GM21447 (cell line): ENCODE results near the gene RELN.

Experiments
- ATAC-seq: cut with Tn5 transposase; IDR thresholded peaks from one replicate; pipeline ENCODE4 v1.9.1; 2021; ENCODE audit not compliant: unreplicated experiment

The RELN gene

DNA sequence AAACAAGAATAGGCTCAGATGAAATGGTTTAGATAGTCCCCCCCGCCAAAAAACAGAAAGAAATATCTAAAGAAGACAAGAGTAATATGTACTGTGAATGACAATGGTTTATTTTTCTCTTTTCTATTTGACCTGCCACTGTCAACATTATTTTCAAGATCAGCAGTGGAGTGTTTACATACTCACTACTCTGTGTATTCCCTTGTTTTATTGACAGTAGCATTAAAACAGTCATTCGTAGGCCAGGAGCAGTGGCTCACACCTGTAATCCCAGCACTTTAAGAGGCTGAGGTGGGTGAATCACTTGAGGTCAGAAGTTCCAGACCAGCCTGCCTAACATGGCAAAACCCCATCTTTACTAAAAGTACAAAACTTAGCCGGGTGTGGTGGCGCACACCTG lies 298.2 kb downstream of the RELN start:
- ATAC-seq, result no peak

DNA sequence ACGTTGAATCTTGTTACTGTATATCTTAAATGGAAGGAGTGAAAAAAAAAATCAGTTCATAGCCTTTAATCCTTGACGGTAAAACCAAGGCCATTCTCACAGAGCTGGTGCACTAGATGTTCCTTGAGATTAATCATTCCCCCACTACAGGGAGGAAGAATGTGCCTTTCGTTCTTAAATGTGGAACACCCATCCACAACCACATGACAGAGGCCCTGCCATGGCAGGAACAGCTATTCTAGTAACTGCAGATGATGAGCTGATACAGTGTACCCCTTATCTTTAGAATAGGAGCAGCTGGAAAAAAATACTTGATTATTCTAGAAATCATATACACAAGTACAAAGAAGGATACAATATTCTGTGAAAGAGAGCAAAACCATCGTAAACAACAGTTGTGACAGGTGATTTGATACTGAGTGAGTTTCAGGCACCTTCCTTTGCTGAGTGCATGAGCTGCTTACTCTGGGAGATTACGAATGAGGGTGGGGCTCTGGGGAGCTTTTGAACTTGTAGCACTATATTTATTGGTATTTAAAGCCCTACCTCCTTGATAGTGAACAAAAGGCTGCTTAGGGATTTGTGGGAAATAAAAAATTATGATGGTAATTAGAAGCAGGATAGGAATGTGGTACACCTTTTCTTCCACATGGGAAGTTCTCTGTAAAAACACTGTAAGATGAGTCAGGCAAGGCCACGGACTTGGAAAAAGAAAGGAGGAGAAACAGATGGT lies 299.1 kb downstream of the RELN start:
- no peak for ATAC-seq

GRCh38 chr7:103689255-103689654 lies 300.2 kb downstream of the RELN start:
- no peak for ATAC-seq

- ATAC-seq, result no peak
These were observed 301.5 kb downstream of the RELN start for GRCh38 chr7:103687951-103688350.

- ATAC-seq, result no peak
These were observed 302.2 kb downstream of the RELN start for GRCh38 chr7:103687272-103687671.

DNA sequence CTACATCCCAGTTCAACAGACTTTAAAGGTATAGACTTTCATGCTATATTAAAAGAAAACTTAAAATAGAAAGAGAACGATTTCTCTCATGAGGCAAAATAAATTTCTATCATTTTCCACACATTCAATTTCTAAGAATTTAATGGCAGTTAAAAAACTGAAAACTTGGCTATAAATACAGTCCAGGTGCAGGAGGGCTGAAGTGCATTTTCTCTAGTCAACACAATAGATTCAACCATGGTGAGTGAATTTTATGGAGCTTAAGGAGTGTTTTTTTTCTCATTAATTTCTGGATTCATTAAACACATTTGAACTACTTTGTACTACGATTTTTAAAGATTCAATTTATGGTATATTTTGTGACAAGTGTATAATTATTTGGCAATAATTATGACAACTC lies 302.7 kb downstream of the RELN start:
- ATAC-seq, result no peak

DNA sequence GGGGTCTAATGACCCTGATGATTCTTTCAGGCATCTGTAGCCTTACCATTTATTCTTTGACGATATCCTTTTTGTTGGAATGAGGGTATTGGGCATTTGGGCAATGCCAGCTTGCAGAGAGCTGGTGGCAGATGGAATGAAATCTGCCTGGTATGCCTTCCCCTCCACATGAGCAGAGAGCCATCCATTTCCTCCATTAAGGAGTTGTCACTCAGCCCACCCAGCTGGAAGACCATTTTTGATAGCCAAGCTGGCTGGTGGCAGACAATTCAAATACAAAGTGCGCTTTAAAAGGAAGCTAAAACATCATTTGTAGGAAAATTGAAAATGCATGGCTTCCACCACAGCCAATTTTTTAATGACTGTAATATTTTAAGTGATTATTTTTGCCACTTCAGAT lies 303.4 kb downstream of the RELN start:
- ATAC-seq, result no peak

GRCh38 chr7:103685646-103686045 lies 303.8 kb downstream of the RELN start:
- no peak for ATAC-seq

- ATAC-seq, result no peak
These were observed 306.1 kb downstream of the RELN start for GRCh38 chr7:103683348-103683747.

GRCh38 chr7:103680161-103681144 lies 309.0 kb downstream of the RELN start:
- no peak for ATAC-seq

GRCh38 chr7:103679151-103680132 lies 310.0 kb downstream of the RELN start:
- ATAC-seq, result no peak

GRCh38 chr7:103668279-103668941 lies 321.0 kb downstream of the RELN start:
- ATAC-seq, result no peak

GRCh38 chr7:103666326-103666725 lies 323.1 kb downstream of the RELN start:
- ATAC-seq, result no peak

GRCh38 chr7:103664577-103664976 lies 324.9 kb downstream of the RELN start:
- no peak for ATAC-seq

- ATAC-seq, result no peak
These were observed 328.7 kb downstream of the RELN start for GRCh38 chr7:103660455-103661371.

GRCh38 chr7:103658055-103659005 lies 331.1 kb downstream of the RELN start:
- no peak for ATAC-seq

DNA sequence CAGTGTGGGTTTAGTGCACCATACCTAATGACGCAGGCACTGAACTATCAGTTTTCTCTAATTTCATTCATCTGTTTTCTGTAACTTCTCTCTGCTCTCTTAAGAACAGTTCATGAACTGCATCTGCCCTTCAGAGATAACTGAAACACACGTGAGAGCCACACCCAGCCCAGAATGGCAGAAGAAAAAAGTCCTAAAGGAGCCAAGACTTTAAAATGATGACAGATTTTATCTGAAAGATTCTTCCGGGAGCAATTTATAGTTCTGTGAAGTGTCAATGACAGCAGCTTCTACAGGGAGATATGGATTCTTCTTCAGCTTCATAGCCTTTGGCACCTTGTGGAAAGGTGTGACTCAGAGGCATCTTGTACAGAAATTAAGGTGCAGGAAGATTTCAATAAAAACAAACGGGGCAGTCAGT lies 332.0 kb downstream of the RELN start:
- ATAC-seq, result no peak

GRCh38 chr7:103656221-103656620 lies 333.2 kb downstream of the RELN start:
- ATAC-seq, result no peak
